Measurements from ENCODE around the gene GPR85.
"Not testable (repeated sequence)": the region's sequence is repeated elsewhere in the genome, so short reads cannot be mapped to it uniquely, and the experiment has no call there.

The GPR85 gene

DNA sequence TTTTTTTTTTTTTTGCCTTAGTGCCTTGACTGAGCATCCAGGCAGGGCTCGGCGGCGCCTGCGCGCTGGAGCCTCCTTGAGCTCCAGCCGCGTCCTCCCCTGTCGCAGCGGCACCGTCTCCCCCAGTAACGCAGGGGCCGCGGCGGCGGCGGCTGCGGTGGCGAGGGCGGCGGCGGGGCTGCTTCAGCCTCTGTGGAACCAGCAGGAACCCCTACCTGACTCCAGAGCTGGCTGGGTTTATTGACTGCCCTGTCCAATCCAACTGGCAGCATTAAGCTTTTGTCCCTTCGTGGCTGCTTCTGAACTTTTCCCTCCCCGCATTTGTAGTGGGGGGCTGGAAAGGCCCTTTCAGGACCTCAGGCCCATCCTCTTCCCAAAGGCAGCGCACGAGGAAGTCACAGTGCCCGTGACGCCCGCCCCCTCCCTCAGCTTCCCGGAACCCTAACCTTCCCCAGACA, at the start of gene GPR85:
TSS of gene GPR85 (minus strand) at position 397 of the 458 bp plus-strand sequence. CDS start 2,106 bp downstream, outside the sequence.
- DNase-seq, result peak in 1 of 4 experiments; percentile 2

GRCh38 chr7:113134025-113134424, 47.4 kb upstream of the GPR85 start:
- DNase-seq, result no peak

DNA sequence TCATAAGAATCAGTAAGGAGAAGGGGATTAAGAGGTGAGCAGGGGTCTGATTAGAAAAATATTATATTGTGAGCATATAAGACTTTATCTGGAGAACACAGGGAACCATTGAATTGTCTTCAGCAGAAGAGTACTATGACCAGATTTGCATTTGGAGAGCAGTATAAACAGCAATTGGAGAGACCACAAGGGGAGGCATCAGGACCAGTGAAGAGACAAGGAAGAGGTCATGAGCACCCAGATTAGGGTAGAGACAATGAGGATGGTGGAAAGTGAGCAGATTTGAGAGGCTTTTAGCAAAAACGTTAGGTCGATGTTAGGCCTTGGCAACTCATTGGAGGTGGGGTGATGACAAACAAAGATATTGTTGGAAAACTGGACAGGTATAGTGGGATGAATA, 44.7 kb upstream of the GPR85 start:
- DNase-seq, result no peak

DNA sequence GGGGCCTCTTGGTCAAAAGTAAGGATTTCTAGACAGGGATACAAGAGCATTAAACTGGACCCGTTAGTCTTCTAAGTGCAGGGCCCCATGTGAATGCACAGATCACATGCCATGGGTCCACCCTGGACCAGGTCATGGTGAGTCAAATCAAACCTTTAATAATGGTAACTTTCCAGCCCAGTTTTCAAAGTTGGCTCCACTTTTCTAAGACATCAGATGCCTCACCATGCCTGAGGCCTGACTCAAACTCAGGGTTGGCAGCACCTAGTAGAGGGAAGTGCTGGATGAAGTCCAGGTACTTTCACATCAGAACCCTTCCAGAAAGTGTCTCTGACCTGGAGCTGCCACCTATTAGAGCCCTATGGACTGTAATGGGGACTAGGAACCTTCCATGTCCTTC, 41.4 kb upstream of the GPR85 start:
- DNase-seq, result no peak

- DNase-seq, result no peak
Observed at GRCh38 chr7:113125728-113126127, 39.1 kb upstream of the GPR85 start.

DNA sequence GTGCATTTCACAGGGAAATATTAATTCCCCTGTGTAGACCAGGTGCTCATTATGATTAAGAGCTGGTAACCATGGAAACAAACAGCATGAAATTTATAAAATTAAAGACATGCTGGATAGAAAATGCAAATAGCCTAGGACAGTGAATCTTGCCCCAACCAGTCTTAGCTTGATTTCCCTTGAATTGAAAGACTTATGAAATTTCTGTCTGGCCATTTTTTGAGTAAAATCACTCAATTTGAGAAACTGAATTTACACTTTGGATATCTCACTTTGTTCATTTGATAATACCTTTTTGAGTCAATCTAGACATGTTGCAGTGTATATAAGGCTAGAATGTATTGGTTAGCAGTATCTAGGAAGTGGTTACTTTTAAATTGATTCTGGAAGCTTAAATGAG, 36.1 kb upstream of the GPR85 start:
- DNase-seq, result no peak

DNA sequence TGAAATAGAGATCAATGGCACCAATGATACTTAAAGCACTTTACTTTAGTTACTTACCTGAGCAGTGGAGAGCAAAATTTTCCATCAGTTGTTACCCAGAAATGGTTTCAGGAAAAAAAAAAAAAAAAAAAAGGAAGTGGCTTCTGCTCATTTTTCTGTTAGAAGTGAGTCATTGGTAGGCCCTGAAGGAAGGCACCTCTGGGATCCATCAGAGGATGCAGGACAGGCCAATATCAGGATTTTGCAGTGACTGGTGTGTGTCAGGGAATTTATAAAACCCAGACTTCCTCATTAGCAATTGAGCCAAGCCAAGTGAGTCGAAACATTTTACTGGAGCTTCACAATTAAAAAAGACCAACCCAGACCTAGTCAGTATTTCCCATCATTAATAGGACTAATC, 34.0 kb upstream of the GPR85 start:
- no peak for DNase-seq

DNA sequence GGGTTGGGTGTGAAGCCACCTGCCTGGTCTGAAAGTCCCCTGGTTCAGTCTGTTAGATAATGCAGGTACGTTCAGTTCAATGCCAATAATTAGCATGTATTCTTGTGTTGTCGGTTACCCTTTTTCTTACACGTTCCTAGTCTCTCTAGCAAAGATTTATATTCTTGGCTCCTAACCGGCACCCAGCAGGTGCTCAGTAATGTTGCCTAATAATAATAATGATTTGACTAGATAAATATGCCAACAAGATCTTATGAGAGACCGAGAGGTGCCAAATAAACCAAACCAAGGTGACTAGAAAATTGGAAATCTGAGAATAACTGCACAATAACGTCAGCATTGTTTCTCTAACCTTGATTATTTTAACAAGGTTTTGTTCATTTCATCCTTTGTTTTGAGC, 32.8 kb upstream of the GPR85 start:
- no peak for DNase-seq

DNA sequence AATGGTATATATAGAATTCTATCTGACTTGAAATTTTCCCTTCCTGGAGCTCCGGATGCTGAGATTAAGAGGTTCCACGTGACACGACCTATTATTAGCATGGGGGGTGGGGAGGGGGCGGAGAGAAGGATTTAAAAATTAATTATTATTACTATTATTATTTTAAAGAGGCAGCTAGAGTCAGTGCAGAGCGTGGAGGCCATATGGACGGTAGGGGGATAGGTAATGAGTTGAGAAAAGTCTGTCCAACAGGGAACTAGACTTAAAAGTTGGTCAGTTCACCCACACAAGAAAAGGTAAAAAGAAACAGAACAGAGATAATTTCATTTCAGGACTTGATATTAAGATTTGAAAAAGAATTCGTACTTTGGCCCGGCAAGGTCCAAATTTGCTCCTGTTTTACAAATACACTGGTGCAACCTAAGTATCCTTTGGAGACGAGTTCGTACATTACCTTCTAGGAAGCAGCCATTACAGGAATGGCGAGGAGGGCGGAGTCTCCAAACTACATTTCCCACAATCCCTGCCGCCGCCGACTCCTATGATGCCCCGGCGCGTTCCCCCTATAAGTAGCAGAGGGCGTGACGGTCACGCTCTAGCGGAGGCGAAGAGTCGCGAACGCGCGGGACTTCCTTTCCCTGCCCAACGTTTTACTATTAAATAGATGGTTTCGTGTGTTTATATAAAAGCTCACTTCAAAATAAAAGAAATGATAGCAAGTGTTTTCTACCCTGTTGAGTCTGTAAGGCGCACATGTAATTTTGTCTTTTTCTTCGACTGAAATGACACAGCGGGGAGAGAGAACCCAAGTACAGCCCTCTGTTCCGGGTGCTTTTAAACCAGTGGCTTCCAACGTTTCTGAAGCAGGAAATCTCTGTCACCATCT, 31.7 kb upstream of the GPR85 start, which contains the start of gene SMIM30:
TSS of gene SMIM30 (minus strand) at position 481 of the 886 bp plus-strand sequence. CDS start 976 bp downstream, outside the sequence.
- DNase-seq, result peak; percentile 64 to 79 (median 77)

DNA sequence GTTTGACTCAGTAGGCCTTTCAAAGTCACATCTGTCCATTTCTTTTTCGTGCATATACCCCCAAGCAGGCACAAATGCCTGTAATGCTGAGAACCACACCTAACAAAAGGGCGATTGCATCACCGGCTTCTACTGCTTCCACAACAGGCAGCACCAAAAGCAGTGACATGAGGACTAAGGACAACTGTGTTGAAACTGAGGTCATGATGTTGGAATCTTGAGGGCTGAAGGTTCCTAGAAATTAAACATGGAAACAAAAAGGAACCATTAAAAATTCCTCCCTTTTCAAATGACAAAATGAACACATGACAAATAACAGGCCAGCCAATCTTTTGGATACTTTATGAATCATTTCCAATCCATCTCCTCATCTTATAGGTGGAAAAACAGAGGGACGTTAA, 30.7 kb upstream of the GPR85 start:
- DNase-seq, result not testable (repeated sequence)

GRCh38 chr7:113113912-113114311, 27.3 kb upstream of the GPR85 start:
- no peak for DNase-seq

- DNase-seq, result no peak
Observed at GRCh38 chr7:113109718-113110117, 23.1 kb upstream of the GPR85 start.

DNA sequence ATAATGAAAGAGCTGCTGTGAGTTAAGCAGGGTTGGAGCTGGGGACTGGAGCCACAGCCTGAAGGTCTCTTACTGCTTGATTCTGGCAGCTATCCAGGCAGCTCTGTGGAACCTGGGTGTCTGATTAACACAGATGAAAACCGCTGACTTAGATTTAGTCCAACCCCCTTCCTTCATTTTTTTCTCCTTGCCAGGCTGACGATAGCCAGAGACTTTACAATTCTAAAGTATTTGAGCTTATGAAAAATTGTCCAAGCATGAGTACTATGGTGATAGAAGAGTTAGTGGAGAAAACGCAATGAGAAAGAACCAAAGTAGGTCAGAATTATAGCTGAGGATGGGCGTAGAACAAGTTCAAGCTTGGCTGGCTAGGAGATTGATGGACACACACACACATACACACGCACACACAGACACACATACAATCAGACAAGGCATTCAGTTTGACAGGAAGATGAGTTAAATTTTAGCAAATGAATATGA, 13.5 kb upstream of the GPR85 start:
- DNase-seq, result no peak

DNA sequence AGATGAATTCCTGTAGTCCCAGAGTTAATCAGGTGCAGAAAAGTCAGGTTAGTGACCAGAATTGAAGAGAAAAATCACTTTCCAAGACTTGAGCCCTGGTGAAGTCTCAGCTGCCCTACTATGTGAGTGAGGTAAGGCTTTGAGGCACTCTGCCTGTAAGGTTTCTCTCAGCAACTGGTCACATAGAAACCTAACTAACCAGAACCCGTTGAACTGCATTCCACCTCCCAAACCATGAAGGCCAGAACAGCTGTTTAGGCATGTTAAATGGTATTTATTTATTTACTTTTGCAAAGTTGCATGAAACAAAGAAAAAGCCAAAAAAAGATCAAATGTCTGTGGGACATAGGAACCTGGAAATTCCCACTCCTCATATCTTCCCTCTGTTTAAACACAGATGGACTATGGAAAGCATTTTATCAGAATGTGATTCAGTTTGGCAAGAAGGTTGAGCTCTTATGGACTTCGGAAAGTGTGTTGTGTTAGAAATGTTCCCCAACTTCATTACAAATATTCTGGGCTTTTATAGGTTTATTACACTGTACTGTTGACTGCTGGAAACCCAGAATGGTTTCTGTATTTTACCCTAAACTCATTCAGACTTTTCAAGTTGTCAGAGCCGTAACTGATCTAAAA, 12.8 kb upstream of the GPR85 start:
- no peak for DNase-seq

DNA sequence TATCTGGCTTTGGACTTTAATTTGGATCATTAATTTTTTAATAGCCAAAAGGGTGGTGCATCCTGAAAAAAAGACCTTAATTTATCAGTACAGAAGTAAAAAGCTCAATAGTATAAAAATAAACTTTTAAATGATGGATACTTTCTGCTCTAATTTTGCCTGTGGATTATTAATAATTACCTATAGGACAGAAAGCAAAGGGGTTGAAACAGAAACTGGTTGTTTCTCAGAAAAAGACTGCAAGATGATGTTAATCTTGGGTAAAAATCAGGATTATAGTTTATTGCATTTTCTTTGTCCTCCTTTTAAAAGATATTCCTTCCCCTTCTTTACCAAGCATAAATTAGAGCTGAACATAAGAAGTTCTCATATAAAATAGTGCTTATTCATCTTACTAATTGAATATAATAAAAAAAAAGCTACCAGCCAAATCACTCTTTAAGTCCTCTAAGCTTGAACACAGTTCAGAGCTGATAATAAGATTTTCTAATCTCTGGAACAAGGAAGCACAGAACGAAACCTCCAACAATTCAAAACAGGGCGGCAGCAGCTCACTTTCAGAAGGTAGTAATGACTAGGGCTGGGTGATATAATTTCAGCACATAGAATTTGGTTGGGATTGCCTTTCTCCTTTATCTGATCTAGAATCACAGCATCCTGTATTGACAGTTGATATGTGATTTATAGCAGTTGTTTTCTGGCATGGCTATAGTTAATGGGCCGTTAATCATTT, 8.1 kb upstream of the GPR85 start:
- DNase-seq, result no peak

DNA sequence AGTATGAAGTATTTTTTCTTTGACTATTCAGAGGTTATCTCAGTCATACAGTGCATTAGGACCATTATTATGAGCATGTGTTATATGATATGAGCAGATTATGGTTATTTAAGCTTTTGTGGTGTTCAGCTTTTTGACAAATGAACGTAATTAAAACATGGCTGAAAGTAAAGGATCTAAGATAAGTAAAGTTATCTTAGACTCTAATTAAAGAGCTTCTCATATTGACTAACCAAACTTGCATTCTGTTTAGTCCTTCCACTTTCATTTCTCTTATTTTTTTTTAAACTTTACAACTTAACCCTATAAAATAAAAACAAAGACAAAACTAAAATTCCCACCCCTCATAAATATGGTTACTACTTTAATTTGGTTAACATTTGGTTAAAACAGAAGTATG, 6.9 kb upstream of the GPR85 start:
- DNase-seq, result no peak

DNA sequence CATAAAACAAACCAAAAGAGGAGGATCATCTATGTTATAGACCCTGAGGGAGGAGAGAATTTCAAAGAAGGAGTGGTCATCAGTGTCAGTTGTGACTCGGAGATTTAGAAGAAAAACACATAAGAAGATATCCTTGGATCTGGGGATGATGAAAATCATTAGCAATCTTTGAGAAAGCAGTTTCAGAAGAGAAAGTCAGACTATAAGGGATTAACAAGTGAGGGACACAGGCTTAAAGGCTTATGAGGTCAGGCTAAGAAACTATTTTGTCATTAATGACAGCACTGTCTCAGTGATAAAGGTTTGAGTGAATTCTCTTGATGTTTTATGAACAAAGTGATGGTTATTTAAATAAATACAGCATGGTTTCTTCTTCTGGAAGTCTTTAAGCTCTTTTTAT, 6.1 kb upstream of the GPR85 start:
- DNase-seq, result no peak

DNA sequence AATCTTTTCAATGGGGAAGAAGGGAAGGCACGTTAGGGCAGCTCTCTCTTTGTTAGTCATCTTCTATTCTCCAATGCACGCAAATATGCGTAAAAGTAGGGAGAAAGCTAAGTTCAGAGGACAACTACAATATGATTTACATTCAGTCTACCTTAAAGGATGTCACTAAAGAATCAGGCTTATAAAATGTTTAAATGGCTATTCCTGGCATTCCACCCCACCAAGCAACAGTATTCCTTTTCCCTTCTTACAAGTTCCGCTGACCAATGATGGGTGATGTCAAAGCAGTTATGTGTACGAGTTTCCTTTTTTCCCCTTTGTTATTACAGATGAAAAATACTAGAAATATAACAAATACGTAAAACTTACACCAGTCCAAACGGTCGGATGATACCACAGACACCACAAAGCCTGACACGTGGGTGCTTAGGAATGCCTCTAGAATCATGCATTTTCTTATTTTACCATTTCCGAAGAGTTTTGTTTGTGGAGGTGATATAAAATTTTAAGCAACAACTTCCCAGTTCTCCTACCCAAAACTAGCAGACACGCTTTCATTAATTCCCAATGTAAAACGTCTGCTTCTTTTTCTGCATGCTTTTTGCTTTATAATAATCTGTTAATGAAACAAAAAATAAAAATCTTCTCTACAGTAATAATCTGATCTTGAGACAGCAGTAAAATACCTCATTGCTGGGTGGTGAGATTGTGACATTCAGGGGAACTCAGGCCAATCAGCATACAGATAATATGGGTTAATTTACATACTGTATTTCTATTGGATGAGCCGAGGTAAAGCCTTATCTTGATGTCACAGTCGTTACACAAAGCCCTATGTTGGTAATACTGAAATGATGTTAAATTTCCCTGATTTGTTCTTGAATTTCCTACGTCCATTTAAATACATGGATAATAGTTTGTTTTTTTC, 708 bp upstream of the GPR85 start:
- no peak for DNase-seq

GRCh38 chr7:113085781-113086390, 741 bp downstream of the GPR85 start:
- no peak for DNase-seq

DNA sequence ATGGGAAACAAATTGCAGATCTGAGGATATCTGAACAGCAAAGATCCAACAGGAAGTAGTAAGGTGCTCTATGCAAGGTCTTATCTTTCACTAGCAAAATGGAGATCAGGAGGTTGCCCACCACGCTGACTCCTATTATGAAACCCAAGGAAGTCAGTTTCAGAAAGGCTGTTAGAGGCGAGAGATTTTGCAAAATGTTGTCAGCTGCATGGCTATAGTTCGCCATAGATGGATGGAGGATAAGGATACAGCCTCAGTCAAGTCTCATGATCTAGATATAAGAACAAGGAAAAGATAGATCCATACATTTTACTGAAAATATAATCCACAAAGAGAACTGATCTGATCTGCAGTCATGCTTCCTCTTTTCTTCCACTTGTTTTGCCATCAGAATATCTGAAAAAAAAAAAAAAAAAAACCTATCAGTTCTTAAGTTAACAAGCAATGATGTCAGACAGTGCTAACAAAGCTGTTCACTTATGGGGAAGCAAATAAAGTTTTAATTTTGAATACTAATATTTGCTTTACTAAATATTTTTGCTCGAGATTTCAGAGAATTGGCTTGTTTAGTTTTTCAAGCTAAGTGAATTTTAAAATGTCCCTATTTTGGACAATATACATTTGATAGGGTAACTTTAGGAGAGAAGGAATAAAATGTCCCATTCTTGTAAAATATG, 2.0 kb downstream of the GPR85 start:
- no peak for DNase-seq
